Pons (tissue), 1 donor: ENCODE results near the gene SLC1A2.

Experiments used
- DNase-seq: peaks from one replicate; pipeline ENCODE4 v3.0.0-alpha.2; 2016; ENCODE audit warnings: low spot score

The SLC1A2 gene

GRCh38 chr11:35348898-35349687, 70.3 kb downstream of the SLC1A2 start:
- no peak for DNase-seq

GRCh38 chr11:35347921-35348331, 71.4 kb downstream of the SLC1A2 start:
- no peak for DNase-seq

DNA sequence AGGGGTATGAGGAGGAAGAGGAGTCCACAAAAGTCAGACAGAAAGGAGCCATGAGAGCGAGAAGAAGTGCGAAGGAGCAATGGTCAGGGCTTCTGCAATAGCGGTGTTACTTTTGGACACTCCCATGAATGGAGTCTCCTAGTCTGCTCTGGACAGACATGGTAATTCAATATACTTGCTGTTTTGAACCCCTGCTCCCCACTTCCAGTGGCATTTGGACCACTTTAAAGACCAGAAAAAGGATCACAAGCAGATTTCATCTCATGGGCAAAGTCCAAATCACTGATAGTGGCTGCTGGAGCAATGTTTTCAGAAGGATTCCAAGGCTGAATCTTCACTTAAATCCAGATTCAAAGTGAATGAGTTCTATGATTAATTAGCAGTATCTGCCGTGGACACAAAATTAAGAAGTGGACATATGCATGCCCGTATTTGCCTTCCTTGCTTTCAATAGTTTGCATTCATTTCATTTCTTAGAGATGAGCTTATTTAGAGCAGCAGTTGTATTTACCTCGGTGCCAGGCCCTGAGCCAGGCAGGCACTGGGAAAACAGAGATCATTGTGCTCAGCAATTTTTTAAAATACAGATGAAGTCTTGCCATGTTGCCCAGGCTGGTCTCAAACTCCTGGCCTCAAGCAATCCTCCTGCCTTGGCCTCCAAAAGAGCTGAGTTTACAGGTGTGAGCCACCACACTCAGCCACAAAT, 72.0 kb downstream of the SLC1A2 start:
- no peak for DNase-seq

DNA sequence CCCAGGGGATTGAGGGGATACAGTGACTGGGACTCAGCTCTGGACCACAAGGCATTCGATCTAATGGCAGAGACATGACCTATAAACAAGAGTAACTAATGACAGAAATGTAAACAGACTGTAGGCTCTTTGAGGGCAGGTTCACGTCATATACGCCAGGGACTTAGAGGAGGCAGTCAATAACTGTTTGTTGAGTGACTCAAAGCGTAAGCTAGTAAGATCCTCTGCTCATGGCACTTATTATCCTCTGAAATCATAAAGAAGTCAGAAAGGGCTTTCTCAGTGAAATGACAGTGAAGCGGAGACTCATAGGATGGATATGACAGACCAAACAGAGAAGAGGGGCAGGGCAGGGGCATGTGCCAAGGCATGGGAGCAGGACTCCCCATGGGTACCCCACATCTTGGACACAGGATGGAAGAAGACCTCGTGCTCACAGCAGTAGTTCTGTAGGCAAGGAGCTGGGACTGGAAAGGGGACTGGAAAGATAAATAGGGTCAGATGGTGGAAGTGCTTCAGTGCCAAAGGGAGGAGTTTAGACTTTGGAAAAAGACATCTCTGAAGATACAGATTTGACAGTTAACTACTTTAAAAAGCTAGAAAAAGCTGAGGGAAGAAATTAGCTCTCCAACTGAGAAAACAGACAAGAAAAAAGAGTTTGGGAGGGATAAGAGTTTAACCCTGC, 72.7 kb downstream of the SLC1A2 start:
- no peak for DNase-seq

DNA sequence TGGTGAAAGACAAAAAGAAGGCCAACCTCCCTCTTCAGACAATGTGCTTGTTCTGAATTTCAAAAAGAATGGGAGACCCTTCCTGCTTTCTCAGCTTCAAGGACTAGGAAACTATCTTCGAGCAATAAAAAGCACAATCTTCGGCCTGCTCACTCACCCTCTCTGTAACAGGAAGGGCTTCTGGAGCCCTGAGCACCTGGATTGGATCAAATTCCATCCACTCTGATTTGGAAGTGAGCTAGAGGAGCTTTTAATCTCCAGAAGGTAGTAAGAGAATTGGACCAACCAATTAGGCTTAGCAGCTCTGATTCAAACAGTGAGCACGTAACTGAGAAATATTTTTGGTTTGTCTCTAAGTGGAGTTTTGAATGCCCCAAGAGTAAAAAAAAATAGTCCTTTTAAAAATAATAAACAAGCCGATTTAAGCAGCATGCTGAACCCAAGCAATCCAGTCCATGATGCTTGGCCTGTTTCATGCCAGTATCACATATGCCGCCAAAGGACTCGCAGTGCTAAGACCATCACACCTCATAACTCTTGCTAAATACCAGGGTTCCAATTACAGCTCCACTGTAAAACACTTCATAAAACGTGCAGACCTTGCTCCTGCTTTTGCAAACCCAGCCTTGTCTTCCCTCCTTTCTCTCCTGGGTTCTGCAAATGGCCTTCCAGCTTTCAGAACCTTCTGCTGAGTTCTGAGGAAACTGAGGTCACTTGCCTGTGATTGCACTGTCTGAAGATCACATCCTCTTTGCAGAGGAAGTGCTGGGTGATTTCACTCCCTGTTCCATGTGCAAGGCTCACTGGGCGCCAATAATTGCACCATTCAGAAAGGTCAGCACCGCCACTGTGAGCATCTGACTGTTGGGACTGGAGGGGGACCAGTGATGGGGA, 74.4 kb downstream of the SLC1A2 start:
- peak; percentile 53 for DNase-seq

- no peak for DNase-seq
Measured at GRCh38 chr11:35343033-35343598, 76.2 kb downstream of the SLC1A2 start.

DNA sequence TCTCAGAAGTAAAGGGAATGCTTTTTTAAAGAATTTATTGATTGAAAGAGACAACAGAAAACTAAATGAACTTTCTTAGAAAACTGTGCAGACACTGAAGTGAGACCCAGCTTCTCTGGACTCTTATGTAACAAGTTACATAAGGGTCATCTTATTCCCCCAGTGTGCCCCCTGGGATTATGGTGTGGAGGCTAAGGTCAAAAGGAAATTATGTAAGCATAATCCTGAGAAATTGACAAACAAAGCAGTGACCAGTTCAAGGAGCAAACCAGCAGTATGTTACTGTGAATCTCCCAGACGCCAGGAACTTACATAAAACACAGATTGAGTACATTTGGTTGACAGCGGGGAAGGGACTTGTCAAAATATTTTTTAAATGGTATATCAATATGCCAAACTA, 78.6 kb downstream of the SLC1A2 start:
- no peak for DNase-seq

GRCh38 chr11:35340071-35340470, 79.3 kb downstream of the SLC1A2 start:
- no peak for DNase-seq

DNA sequence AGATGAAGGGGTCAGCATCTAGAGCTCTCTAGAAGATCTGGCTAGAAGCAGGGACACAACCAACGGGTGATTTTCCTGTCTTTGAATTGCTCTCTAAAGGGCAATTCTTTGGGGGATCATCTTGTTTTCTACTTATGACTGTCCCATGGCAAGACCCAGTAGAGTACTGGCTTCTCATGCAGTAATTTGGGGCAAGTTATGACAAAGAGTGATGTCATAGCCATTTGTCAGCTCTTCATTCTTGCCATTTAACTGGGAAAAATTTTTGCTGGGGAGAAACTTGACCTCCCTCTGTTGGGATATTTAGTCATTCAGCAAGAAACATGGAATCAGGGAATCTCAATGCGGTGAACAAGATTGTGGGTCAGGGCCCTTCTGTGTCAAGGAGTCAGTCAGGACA, 80.4 kb downstream of the SLC1A2 start:
- no peak for DNase-seq

GRCh38 chr11:35337914-35338305, 81.4 kb downstream of the SLC1A2 start:
- DNase-seq, result no peak

- peak; percentile 45 for DNase-seq
Measured at GRCh38 chr11:35337136-35337913, 82.0 kb downstream of the SLC1A2 start.

DNA sequence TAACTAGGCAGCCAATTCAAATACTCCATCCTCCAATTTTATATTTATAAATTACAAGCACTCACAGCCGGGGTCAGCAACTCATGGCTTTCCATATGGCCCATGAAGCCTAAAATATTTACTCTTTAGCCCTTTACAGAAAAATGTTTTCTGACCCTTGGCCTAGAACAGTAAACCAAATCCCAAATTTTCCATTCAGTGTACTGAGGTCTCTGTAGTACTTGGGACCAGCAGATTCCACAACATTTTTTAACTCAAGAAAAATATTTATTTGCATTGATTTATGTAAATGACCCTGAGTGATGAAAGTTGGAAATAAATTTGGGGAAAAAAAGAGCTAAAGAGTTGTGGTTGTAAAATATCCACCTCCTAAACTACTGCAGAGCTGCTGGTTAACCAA, 82.6 kb downstream of the SLC1A2 start:
- DNase-seq, result no peak

- DNase-seq, result no peak
Measured at GRCh38 chr11:35335226-35335625, 84.1 kb downstream of the SLC1A2 start.

- DNase-seq, result no peak
Measured at GRCh38 chr11:35334385-35335090, 84.8 kb downstream of the SLC1A2 start.

DNA sequence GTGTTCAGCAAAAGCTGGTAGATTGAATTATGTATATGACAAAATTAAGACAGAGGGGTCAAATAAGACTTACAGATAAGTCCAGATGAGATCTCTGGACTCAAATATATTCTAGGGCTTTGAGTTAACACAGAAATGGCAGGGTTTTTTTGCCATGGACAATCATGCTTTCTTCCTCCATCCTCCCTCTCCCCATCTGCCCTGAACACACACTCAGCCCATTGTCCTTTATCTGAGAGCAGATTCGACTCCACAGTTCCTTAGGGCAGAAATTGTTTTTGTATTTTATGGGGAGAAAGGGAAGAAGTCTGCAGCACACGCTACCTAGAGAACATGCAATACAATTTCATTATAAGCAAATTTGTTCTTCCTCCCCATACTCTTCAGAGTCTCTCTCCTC, 86.8 kb downstream of the SLC1A2 start:
- DNase-seq, result peak; percentile 77

- DNase-seq, result no peak
Measured at GRCh38 chr11:35330931-35331330, 88.4 kb downstream of the SLC1A2 start.

DNA sequence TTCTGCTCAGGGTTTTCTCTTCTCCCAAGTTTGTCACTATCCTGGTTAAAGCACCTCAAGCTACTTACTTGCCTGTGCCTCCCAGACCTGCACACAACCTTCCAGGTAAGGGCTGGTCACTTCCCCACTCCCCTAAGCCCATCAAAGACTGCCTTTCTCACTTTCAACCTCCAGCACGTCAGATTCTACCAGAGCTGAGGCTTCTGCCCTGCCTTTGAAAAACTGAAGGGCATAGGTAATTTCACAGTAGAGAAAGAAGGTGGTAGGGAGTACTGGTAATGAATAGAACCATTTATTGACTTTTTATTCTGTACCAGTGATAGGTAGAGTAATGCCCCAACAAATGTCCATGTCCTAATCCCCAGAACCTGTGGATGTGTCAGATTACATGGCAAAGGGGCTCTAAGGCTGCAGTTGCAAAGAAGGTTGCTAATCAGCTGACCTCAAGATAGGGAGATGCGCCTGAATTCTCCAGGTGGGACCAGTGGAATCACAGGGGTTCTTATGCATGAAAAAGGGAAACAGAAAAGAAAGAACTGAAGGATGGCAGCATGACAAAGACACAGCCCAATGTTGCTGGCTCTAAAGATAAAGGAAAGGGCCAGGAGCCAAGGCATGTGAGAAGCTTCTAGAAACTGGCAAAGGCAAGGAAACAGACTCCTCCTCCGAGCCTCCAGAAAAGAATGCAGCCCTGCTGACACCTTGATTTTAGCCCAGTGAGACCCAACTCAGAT, 89.0 kb downstream of the SLC1A2 start:
- DNase-seq, result no peak

DNA sequence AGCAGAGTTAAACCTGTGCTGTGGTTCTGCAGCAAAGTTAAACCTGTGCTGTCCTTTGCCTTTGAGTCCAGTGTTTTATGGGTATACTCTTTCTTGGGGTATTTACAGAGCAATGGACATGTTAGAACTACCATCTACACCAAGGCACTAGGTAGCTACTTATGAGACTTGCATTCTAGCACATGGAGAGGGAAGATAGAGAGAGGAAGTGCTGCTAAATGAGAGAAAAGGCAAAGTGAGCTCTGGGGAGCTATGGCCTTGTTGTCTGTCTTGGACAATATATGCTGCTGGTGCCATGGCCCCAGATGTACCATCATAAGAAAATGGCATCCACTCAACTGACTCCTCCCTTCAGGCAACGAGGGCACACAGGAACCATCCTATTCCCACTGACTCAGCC, 91.5 kb downstream of the SLC1A2 start:
- DNase-seq, result no peak

DNA sequence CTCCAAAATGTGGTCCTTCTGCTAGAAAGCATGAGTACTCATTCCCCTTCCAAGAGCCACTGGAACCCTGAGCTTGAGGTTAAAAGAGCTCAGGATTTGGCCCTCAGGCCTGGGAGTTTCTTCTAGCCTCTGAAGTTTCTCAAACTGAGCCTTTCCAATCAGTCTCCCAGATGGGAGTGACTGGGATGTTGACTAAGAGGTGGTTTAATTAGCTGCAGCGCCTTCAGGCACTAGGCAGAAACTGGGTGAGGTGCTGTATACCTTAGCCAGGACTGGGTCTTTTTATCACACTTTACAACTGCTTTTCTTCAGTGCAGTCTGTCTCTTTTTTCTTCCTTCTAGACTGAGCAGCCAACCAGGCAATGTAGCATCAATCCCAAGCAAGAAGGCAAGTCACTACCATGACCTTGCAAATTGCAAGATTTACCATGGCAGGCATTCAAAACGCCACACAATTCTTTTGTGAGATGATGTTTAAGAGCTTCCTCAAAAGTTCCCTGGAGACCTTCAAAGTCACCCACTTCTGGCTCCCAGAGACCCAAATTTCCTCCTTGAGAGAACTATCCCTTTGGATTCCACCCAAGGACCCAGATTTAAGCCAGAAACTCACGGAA, 93.0 kb downstream of the SLC1A2 start:
- no peak for DNase-seq
